ENCODE results near the gene CNTN2. TPM values are rescaled to one million over a fixed set of nuclear protein-coding genes. Genes with fewer than 3 reads are reported as not detected.

The CNTN2 gene
- polyA plus RNA-seq, 1 donor from 2014 or later, result 3.2 TPM

DNA sequence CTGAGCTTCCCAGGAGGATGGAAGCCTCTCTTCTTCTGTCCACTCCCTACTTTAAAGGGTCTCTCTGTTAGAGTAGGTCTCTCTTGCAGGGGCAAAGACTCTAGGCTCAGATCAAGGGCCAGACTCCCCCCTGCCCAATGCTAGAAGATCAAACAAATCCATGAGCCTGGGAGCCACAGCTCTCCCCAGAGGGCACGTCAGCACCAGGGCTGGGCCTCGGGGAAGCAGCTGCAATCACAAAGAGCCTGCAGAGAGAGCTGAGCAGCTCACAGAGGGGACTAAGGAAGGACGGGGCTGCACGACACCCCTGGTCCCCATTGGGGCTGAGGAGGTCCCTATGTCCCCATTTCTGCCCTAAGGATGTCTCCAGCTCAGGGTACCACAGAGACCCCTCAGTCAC is 3.9 kb downstream of the CNTN2 start:
- Histone ChIP-seq H3K4me3 (ENCODE audit: low read length) (no peak overlapping the region), H3K9me2 (ENCODE audit: insufficient read depth, low read length) (no peaks in the 10 kb centered on the region), H3K4me2 (ENCODE audit: low read length) (no peak overlapping the region), H3K36me3 (ENCODE audit: insufficient read depth, low read length) (no peaks in the 10 kb centered on the region), H3K9me3 (ENCODE audit: low read length) (no peaks in the 10 kb centered on the region), H3K9ac (ENCODE audit: low read length) (no peak overlapping the region), H4K20me1 (ENCODE audit: insufficient read depth) (no peaks in the 10 kb centered on the region), H3F3A (ENCODE audit: insufficient read depth, low read length, poor library complexity, severe bottlenecking) (no peaks in the 10 kb centered on the region), H3K27ac (ENCODE audit: low read length) (no peak overlapping the region), H3K27me3 (ENCODE audit: insufficient read depth, low read depth, low read length) (peaks cover 10% of the 10 kb centered on the region), H2AFZ (ENCODE audit: low read depth, low read length) (no peak overlapping the region), H3K79me2 (replicated peaks; ENCODE audit: insufficient read depth, low read length) (no peaks in the 10 kb centered on the region)
- TF ChIP-seq, protein P1, sequence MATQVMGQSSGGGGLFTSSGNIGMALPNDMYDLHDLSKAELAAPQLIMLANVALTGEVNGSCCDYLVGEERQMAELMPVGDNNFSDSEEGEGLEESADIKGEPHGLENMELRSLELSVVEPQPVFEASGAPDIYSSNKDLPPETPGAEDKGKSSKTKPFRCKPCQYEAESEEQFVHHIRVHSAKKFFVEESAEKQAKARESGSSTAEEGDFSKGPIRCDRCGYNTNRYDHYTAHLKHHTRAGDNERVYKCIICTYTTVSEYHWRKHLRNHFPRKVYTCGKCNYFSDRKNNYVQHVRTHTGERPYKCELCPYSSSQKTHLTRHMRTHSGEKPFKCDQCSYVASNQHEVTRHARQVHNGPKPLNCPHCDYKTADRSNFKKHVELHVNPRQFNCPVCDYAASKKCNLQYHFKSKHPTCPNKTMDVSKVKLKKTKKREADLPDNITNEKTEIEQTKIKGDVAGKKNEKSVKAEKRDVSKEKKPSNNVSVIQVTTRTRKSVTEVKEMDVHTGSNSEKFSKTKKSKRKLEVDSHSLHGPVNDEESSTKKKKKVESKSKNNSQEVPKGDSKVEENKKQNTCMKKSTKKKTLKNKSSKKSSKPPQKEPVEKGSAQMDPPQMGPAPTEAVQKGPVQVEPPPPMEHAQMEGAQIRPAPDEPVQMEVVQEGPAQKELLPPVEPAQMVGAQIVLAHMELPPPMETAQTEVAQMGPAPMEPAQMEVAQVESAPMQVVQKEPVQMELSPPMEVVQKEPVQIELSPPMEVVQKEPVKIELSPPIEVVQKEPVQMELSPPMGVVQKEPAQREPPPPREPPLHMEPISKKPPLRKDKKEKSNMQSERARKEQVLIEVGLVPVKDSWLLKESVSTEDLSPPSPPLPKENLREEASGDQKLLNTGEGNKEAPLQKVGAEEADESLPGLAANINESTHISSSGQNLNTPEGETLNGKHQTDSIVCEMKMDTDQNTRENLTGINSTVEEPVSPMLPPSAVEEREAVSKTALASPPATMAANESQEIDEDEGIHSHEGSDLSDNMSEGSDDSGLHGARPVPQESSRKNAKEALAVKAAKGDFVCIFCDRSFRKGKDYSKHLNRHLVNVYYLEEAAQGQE (IDR thresholded peaks at IDR 0.05; ENCODE audit: borderline replicate concordance), result no peak
- TF ChIP-seq, protein P2, sequence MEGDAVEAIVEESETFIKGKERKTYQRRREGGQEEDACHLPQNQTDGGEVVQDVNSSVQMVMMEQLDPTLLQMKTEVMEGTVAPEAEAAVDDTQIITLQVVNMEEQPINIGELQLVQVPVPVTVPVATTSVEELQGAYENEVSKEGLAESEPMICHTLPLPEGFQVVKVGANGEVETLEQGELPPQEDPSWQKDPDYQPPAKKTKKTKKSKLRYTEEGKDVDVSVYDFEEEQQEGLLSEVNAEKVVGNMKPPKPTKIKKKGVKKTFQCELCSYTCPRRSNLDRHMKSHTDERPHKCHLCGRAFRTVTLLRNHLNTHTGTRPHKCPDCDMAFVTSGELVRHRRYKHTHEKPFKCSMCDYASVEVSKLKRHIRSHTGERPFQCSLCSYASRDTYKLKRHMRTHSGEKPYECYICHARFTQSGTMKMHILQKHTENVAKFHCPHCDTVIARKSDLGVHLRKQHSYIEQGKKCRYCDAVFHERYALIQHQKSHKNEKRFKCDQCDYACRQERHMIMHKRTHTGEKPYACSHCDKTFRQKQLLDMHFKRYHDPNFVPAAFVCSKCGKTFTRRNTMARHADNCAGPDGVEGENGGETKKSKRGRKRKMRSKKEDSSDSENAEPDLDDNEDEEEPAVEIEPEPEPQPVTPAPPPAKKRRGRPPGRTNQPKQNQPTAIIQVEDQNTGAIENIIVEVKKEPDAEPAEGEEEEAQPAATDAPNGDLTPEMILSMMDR (IDR thresholded peaks at IDR 0.05; ENCODE audit: poor library complexity, severe bottlenecking), result no peak
- TF ChIP-seq MXI1 (conservative IDR thresholded peaks at IDR 0.05; ENCODE audit: poor library complexity, severe bottlenecking) (no peak), EP300 (conservative IDR thresholded peaks at IDR 0.05; ENCODE audit: poor library complexity, severe bottlenecking) (no peak), EZH2 (IDR thresholded peaks at IDR 0.05; ENCODE audit: borderline replicate concordance, insufficient read depth, low read length, poor library complexity, severe bottlenecking) (no peak), TAF1 (IDR thresholded peaks at IDR 0.05; ENCODE audit: low read depth) (no peak), SMC3 (conservative IDR thresholded peaks at IDR 0.05; ENCODE audit: poor library complexity) (no peak), POLR2AphosphoS5 (IDR thresholded peaks at IDR 0.05) (no peak), RAD21 (conservative IDR thresholded peaks at IDR 0.05) (no peak)

DNA sequence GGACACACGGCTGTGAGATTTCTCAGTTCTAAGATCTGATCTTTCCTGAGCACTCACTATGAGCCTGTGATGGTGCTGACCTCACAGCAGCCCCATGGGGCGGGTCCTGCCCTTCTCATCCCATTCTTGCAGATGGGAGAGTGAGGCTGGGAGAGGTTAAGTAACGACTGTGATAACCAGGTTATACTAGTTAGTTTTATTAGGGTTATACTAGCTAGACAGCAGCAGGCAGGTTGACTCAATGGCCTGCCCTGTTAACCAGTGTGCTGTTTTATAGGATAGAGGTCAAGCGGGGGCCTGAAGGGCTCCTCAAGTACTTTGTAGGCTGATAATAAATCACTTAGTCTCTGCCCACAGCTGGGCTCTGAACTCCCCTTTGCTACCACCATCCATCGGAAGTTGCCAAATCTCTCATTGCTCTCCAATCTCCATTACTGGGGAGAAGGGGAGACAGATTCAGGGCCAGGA is 4.8 kb downstream of the CNTN2 start:
- H3K9ac ChIP-seq (ENCODE audit: low read length), result no peak overlapping the region
- no peaks in the 10 kb centered on the region for H3K79me2 ChIP-seq (replicated peaks; ENCODE audit: insufficient read depth, low read length)
- H2AFZ ChIP-seq (ENCODE audit: low read depth, low read length), result no peak overlapping the region
- TF ChIP-seq EZH2 (IDR thresholded peaks at IDR 0.05; ENCODE audit: borderline replicate concordance, insufficient read depth, low read length, poor library complexity, severe bottlenecking) (no peak), TAF1 (IDR thresholded peaks at IDR 0.05; ENCODE audit: low read depth) (no peak)
- no peaks in the 10 kb centered on the region for H3K9me2 ChIP-seq (ENCODE audit: insufficient read depth, low read length)
- H3K27me3 ChIP-seq (ENCODE audit: insufficient read depth, low read depth, low read length), result peaks cover 10% of the 10 kb centered on the region
- no peaks in the 10 kb centered on the region for H4K20me1 ChIP-seq (ENCODE audit: insufficient read depth)
- H3K27ac ChIP-seq (ENCODE audit: low read length), result no peak overlapping the region
- no peak overlapping the region for H3K4me3 ChIP-seq (ENCODE audit: low read length)
- no peaks in the 10 kb centered on the region for H3F3A ChIP-seq (ENCODE audit: insufficient read depth, low read length, poor library complexity, severe bottlenecking)
- H3K36me3 ChIP-seq (ENCODE audit: insufficient read depth, low read length), result no peaks in the 10 kb centered on the region
- no peaks in the 10 kb centered on the region for H3K9me3 ChIP-seq (ENCODE audit: low read length)
- no peak overlapping the region for H3K4me2 ChIP-seq (ENCODE audit: low read length)

All from neural cell (in vitro differentiated cells).